ENCODE results near the gene AGBL4. TPM values are rescaled to one million over a fixed set of nuclear protein-coding genes. Genes with fewer than 3 reads are reported as not detected.

AGBL4 gene
- total RNA-seq, 1 donor from 2014 or later: 2.1 TPM

GRCh38 chr1:48728584-48728983, 1295.2 kb downstream of the AGBL4 start:
- H3K4me1 ChIP-seq: no peaks in the 10 kb centered on the region
- TF ChIP-seq, protein P1, sequence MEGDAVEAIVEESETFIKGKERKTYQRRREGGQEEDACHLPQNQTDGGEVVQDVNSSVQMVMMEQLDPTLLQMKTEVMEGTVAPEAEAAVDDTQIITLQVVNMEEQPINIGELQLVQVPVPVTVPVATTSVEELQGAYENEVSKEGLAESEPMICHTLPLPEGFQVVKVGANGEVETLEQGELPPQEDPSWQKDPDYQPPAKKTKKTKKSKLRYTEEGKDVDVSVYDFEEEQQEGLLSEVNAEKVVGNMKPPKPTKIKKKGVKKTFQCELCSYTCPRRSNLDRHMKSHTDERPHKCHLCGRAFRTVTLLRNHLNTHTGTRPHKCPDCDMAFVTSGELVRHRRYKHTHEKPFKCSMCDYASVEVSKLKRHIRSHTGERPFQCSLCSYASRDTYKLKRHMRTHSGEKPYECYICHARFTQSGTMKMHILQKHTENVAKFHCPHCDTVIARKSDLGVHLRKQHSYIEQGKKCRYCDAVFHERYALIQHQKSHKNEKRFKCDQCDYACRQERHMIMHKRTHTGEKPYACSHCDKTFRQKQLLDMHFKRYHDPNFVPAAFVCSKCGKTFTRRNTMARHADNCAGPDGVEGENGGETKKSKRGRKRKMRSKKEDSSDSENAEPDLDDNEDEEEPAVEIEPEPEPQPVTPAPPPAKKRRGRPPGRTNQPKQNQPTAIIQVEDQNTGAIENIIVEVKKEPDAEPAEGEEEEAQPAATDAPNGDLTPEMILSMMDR (IDR thresholded peaks at IDR 0.05): no peak
- peaks cover 41% of the 10 kb centered on the region for H3K36me3 ChIP-seq
- intact Hi-C loops (cut with DNase I): no loop called here
- H3K27ac ChIP-seq: no peak overlapping the region
- no peaks in the 10 kb centered on the region for H3K27me3 ChIP-seq (ENCODE audit: low read depth)
- H3K4me3 ChIP-seq: no peak overlapping the region
- no peak for DNase-seq
- no peaks in the 10 kb centered on the region for H3K9me3 ChIP-seq
- ATAC-seq: peak; percentile 41 to 65

- Histone ChIP-seq H3K4me1 (no peaks in the 10 kb centered on the region), H3K27me3 (ENCODE audit: low read depth) (no peaks in the 10 kb centered on the region), H3K36me3 (peaks cover 22% of the 10 kb centered on the region), H3K9me3 (no peaks in the 10 kb centered on the region), H3K4me3 (no peak overlapping the region), H3K27ac (no peak overlapping the region)
- TF ChIP-seq, protein P1 (IDR thresholded peaks at IDR 0.05): no peak
- ATAC-seq (no peak), DNase-seq (no peak)
- intact Hi-C loops (cut with DNase I): no loop called here
These were observed 1297.1 kb downstream of the AGBL4 start for GRCh38 chr1:48726557-48727215.

GRCh38 chr1:48726139-48726538, 1297.6 kb downstream of the AGBL4 start:
- Histone ChIP-seq H3K4me1 (no peaks in the 10 kb centered on the region), H3K9me3 (no peaks in the 10 kb centered on the region), H3K36me3 (peaks cover 18% of the 10 kb centered on the region), H3K27me3 (ENCODE audit: low read depth) (no peaks in the 10 kb centered on the region), H3K27ac (no peak overlapping the region), H3K4me3 (no peak overlapping the region)
- TF ChIP-seq, protein P1 (IDR thresholded peaks at IDR 0.05): no peak
- intact Hi-C loops (cut with DNase I): no loop called here
- no peak for ATAC-seq
- DNase-seq: no peak

DNA sequence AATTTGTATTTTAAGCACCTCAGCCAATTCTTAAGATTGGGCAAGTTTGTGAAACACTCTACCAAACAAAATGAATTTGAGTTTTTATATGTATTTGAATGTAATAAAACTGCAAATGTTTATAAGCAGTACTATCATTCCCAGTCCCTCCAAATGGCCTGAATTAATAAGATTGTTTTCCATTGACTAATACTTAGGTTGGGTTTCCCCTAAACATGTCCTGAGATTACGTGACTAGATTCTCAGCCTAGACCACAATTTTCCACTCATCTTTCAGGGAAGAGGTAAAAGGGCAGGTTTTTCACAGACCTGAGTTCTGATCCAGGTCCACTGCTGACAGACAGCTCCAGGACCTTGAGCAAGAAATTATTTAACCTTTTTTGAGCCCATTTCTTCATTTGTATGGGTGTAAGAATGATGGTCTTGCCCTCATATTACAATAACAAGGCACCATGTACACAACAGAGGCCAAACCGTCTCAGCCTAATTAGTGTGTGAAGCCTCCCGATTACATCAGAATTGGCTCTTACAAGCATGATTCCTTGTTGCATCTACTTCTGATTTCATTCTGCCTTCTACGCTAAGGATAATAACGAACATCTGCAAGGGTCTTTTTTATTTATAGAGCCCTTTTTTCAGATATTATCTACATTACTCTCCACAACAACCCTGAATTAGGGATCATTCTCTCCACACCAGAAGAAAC, 1298.3 kb downstream of the AGBL4 start:
- Histone ChIP-seq H3K27ac (no peak overlapping the region), H3K4me1 (no peaks in the 10 kb centered on the region), H3K27me3 (ENCODE audit: low read depth) (no peaks in the 10 kb centered on the region), H3K9me3 (no peaks in the 10 kb centered on the region), H3K4me3 (no peak overlapping the region), H3K36me3 (peaks cover 18% of the 10 kb centered on the region)
- intact Hi-C loops (cut with DNase I): no loop called here
- ATAC-seq (no peak), DNase-seq (no peak)
- TF ChIP-seq, protein P1 (IDR thresholded peaks at IDR 0.05): no peak

GRCh38 chr1:48720929-48721328, 1302.8 kb downstream of the AGBL4 start:
- ATAC-seq: no peak

More at GRCh38 chr1:48720929-48721328, 1302.8 kb downstream of the AGBL4 start:
- Histone ChIP-seq H3K36me3 (no peaks in the 10 kb centered on the region), H3K27ac (no peak overlapping the region), H3K4me1 (peaks cover 7% of the 10 kb centered on the region), H3K4me3 (no peak overlapping the region), H3K9me3 (no peaks in the 10 kb centered on the region), H3K27me3 (ENCODE audit: low read depth) (no peaks in the 10 kb centered on the region)
- no peak for DNase-seq
- TF ChIP-seq, protein P1 (IDR thresholded peaks at IDR 0.05): no peak
- intact Hi-C loops (cut with DNase I): no loop called here
